Large intestine (tissue), 3 donors: Measurements from ENCODE around the gene ENG. TPM values are rescaled to one million over a fixed set of nuclear protein-coding genes. Genes with fewer than 3 reads are reported as not detected.
A peak's percentile ranks its signal among the peaks of the same experiment; 100 is the strongest.

Source experiments
- DNase-seq, 2 donors: peaks; one replicate each; pipeline versions ENCODE4 v3.0.0 to v3.0.0-alpha.2; 2013
- H3K27ac ChIP-seq: one replicate; pipeline ENCODE4 v1.5.1; 2013; ENCODE audit warnings: low read length
- H3K27me3 ChIP-seq: 2 replicates; pipeline ENCODE4 v1.6.1; 2013; ENCODE audit warnings: low read length; ENCODE audit not compliant: control insufficient read depth, insufficient read depth
- H3K36me3 ChIP-seq: 2 replicates; pipeline ENCODE4 v1.6.1; 2013; ENCODE audit warnings: low read length; ENCODE audit not compliant: control insufficient read depth, insufficient read depth
- H3K4me1 ChIP-seq: one replicate; pipeline ENCODE4 v1.6.1; 2013; ENCODE audit warnings: low read length; ENCODE audit not compliant: control insufficient read depth, insufficient read depth
- H3K4me3 ChIP-seq: one replicate; pipeline ENCODE4 v1.5.1; 2013; ENCODE audit warnings: low read length
- H3K9me3 ChIP-seq: one replicate; pipeline ENCODE4 v1.6.1; 2013; ENCODE audit warnings: mild to moderate bottlenecking, low read depth, low read length, moderate library complexity; ENCODE audit not compliant: control insufficient read depth
- WGBS: methylation state at CpG from one replicate; pipeline ENCODE4 v1.1.5; 2013; ENCODE audit warnings: low lambda C conversion rate; ENCODE audit not compliant: insufficient coverage; 5-methylcytosine and 5-hydroxymethylcytosine counted together
- polyA plus RNA-seq: library from polyadenylated mRNA; unstranded; fragments of 120-200 nt; gene quantifications from one replicate; pipeline ENCODE4 v1.2.1, GENCODE V29; 2013

ENG gene
- polyA plus RNA-seq, 1 donor = 21.6 TPM

- Histone ChIP-seq H3K27me3 (no peaks in the 10 kb centered on the region), H3K36me3 (no peaks in the 10 kb centered on the region), H3K9me3 (no peaks in the 10 kb centered on the region), H3K4me3 (no peak overlapping the region), H3K27ac (no peak overlapping the region), H3K4me1 (peaks cover 4% of the 10 kb centered on the region)
- no peak for DNase-seq
- WGBS = no CpG with 5 or more reads among the region's 13 CpGs
Measured at GRCh38 chr9:127863191-127863621, 8.7 kb upstream of the ENG start.

GRCh38 chr9:127862075-127863011, 7.9 kb upstream of the ENG start:
- Histone ChIP-seq H3K4me1 (peaks cover 4% of the 10 kb centered on the region), H3K27me3 (no peaks in the 10 kb centered on the region), H3K9me3 (no peaks in the 10 kb centered on the region), H3K4me3 (no peak overlapping the region), H3K36me3 (no peaks in the 10 kb centered on the region), H3K27ac (peak overlapping the region; percentile 36)
- WGBS = no CpG with 5 or more reads among the region's 29 CpGs
- peak; percentile 49 to 60 for DNase-seq

GRCh38 chr9:127860779-127861178, 6.3 kb upstream of the ENG start:
- Histone ChIP-seq H3K27me3 (no peaks in the 10 kb centered on the region), H3K4me1 (peaks cover 4% of the 10 kb centered on the region), H3K36me3 (no peaks in the 10 kb centered on the region), H3K4me3 (no peak overlapping the region), H3K27ac (no peak overlapping the region), H3K9me3 (no peaks in the 10 kb centered on the region)
- DNase-seq = no peak
- WGBS = 95% methylated on average over 4 of the region's 11 CpGs

- no CpG with 5 or more reads among the region's 8 CpGs for WGBS
- Histone ChIP-seq H3K4me1 (peaks cover 4% of the 10 kb centered on the region), H3K9me3 (no peaks in the 10 kb centered on the region), H3K4me3 (no peak overlapping the region), H3K27ac (no peak overlapping the region), H3K36me3 (no peaks in the 10 kb centered on the region), H3K27me3 (no peaks in the 10 kb centered on the region)
- DNase-seq = no peak
Measured at GRCh38 chr9:127860260-127860659, 5.8 kb upstream of the ENG start.

GRCh38 chr9:127858041-127858512, 3.6 kb upstream of the ENG start:
- Histone ChIP-seq H3K27ac (no peak overlapping the region), H3K4me1 (peaks cover 4% of the 10 kb centered on the region), H3K4me3 (no peak overlapping the region), H3K27me3 (no peaks in the 10 kb centered on the region), H3K36me3 (no peaks in the 10 kb centered on the region), H3K9me3 (no peaks in the 10 kb centered on the region)
- peak in 1 of 2 donors; percentile 40 for DNase-seq
- no CpG with 5 or more reads among the region's 12 CpGs for WGBS

- Histone ChIP-seq H3K4me1 (no peaks in the 10 kb centered on the region), H3K4me3 (no peak overlapping the region), H3K9me3 (no peaks in the 10 kb centered on the region), H3K36me3 (no peaks in the 10 kb centered on the region), H3K27ac (no peak overlapping the region), H3K27me3 (no peaks in the 10 kb centered on the region)
- DNase-seq = no peak
- no CpG with 5 or more reads among the region's 4 CpGs for WGBS
Measured at GRCh38 chr9:127857278-127857677, 2.8 kb upstream of the ENG start.

GRCh38 chr9:127856729-127857116, 2.3 kb upstream of the ENG start:
- no peaks in the 10 kb centered on the region for H3K4me1 ChIP-seq

GRCh38 chr9:127856094-127856728, 1.8 kb upstream of the ENG start:
- Histone ChIP-seq H3K27me3 (no peaks in the 10 kb centered on the region), H3K4me1 (no peaks in the 10 kb centered on the region), H3K9me3 (no peaks in the 10 kb centered on the region), H3K4me3 (no peak overlapping the region), H3K36me3 (no peaks in the 10 kb centered on the region), H3K27ac (no peak overlapping the region)
- WGBS = 70% methylated on average over 2 of the region's 11 CpGs
- no peak for DNase-seq

More at GRCh38 chr9:127856729-127857116, 2.3 kb upstream of the ENG start:
- WGBS = no CpG with 5 or more reads among the region's 8 CpGs
- DNase-seq = no peak
- Histone ChIP-seq H3K36me3 (no peaks in the 10 kb centered on the region), H3K27me3 (no peaks in the 10 kb centered on the region), H3K9me3 (no peaks in the 10 kb centered on the region), H3K27ac (no peak overlapping the region), H3K4me3 (no peak overlapping the region)

- WGBS = no CpG with 5 or more reads among the region's 5 CpGs
- no peak overlapping the region for H3K4me3 ChIP-seq
- peaks cover 1% of the 10 kb centered on the region for H3K9me3 ChIP-seq
- H3K27me3 ChIP-seq = no peaks in the 10 kb centered on the region
- no peaks in the 10 kb centered on the region for H3K4me1 ChIP-seq
- no peak for DNase-seq
- no peaks in the 10 kb centered on the region for H3K36me3 ChIP-seq
- H3K27ac ChIP-seq = no peak overlapping the region
Measured at GRCh38 chr9:127855522-127855921, 1.1 kb upstream of the ENG start.

GRCh38 chr9:127854960-127855359, 502 bp upstream of the ENG start:
- Histone ChIP-seq H3K27ac (peak overlapping the region; percentile 47), H3K4me1 (no peaks in the 10 kb centered on the region), H3K36me3 (no peaks in the 10 kb centered on the region), H3K4me3 (no peak overlapping the region), H3K9me3 (peaks cover 5% of the 10 kb centered on the region), H3K27me3 (no peaks in the 10 kb centered on the region)
- WGBS = no CpG with 5 or more reads among the region's 11 CpGs
- no peak for DNase-seq
